HCT116 (cell line): ENCODE data around the gene NR6A1.

Experiments used
- EZH2phosphoT487 ChIP-seq: fragments of 200-600 bp; IDR thresholded peaks from 2 replicates; pipeline ENCODE4 v1.6.1; 2018; ENCODE audit warnings: antibody characterized with exemption, borderline replicate concordance
- ZNF274 ChIP-seq: fragments of 200-500 bp; sonication (Bioruptor generic); IDR thresholded peaks from 2 replicates; pipeline ENCODE4 v1.6.1; 2014; ENCODE audit warnings: mild to moderate bottlenecking, low read depth, low read length, inconsistent platforms

DNA sequence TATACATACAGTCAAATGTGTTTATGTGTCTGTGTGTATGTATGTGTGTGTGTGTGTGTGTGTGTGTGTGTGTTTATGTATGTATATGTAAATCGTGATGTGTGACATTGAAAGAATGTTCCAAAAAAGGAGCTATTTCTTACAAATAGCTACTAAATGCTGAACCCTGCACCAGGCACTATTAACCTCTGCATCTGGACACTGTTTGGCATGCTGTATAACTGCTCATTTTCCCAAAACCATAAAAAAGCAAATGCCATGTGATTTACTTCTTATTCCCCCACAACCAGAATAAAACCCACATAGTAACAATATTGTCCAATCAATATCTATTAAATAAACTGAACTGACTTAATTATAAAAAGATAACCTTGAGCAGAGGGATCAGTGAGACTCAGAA, 91.1 kb downstream of the NR6A1 start:
- TF ChIP-seq EZH2phosphoT487: no peak
- TF ChIP-seq ZNF274: no peak
